Glutamatergic neuron (in vitro differentiated cells): ENCODE data around the gene BCAR3. TPM values are rescaled to one million over a fixed set of nuclear protein-coding genes. Genes with fewer than 3 reads are reported as not detected.
A peak's percentile ranks its signal among the peaks of the same experiment; 100 is the strongest.

Experiments
- DNase-seq: peaks from one replicate; pipeline ENCODE4 v3.0.0; 2022
- H3K27ac Mint-ChIP-seq: one replicate; pipeline ENCODE4 v1.8.0; 2020; ENCODE audit warnings: mild to moderate bottlenecking, mixed read lengths, inconsistent platforms; ENCODE audit not compliant: unreplicated experiment
- H3K27me3 Mint-ChIP-seq: one replicate; pipeline ENCODE4 v1.8.0; 2020; ENCODE audit warnings: mild to moderate bottlenecking, moderate library complexity, mixed read lengths, inconsistent platforms; ENCODE audit not compliant: unreplicated experiment
- H3K36me3 Mint-ChIP-seq: one replicate; pipeline ENCODE4 v1.8.0; 2020; ENCODE audit warnings: mild to moderate bottlenecking, mixed read lengths, inconsistent platforms; ENCODE audit not compliant: unreplicated experiment
- H3K4me1 Mint-ChIP-seq: one replicate; pipeline ENCODE4 v1.8.0; 2020; ENCODE audit warnings: mild to moderate bottlenecking, low read depth, mixed read lengths, inconsistent platforms; ENCODE audit not compliant: unreplicated experiment
- H3K4me3 Mint-ChIP-seq: one replicate; pipeline ENCODE4 v1.8.0; 2020; ENCODE audit warnings: mild to moderate bottlenecking, mixed read lengths, inconsistent platforms; ENCODE audit not compliant: unreplicated experiment
- H3K9me3 Mint-ChIP-seq: one replicate; pipeline ENCODE4 v1.8.0; 2020; ENCODE audit warnings: mild to moderate bottlenecking, moderate library complexity, mixed read lengths, inconsistent platforms; ENCODE audit not compliant: unreplicated experiment
- CTCF ChIP-seq: fragments of 200-600 bp; sonication (generic); IDR thresholded peaks from one replicate; pipeline ENCODE4 v1.5.0; 2021; ENCODE audit not compliant: partially characterized antibody, unreplicated experiment
- long read RNA-seq: library from polyadenylated mRNA; unstranded; transcript quantifications from one replicate; pipeline ENCODE4 v2.0.0, GENCODE V29; 2020; ENCODE audit not compliant: unreplicated experiment
- total RNA-seq: library from RNA; stranded (reverse); fragmentation: NEBNext Ultra II Directional; extraction: Animal tissue kit (Norgen Biotek cat#: 25700); gene quantifications from one replicate; pipeline ENCODE4 v1.2.1, GENCODE V29; 2021; ENCODE audit not compliant: unreplicated experiment

Gene BCAR3
- 12.8 TPM for total RNA-seq
- long read RNA-seq, partial matches to known transcripts, result 2 of 4 reads
- long read RNA-seq, other reads (novel, unspliced or antisense), result 0 of 4 reads

- DNase-seq, result peak; percentile 80
- Mint-ChIP-seq H3K4me1 (peaks cover 18% of the 10 kb centered on the region), H3K27ac (peak within 1 kb of the TSS; percentile 79), H3K9me3 (peaks cover 8% of the 10 kb centered on the region), H3K36me3 (peaks cover 4% of the 10 kb centered on the region), H3K4me3 (peak within 1 kb of the TSS; percentile 92), H3K27me3 (peaks cover 16% of the 10 kb centered on the region)
- TF ChIP-seq CTCF, result no peak
Observed at GRCh38 chr1:93681101-93681988, at the start of gene BCAR3. Gene BCAR3, minus strand, starts transcription at chr1:93681837. Its CDS starts 6,907 bp downstream, at chr1:93674930.

- no peak overlapping the region for H3K27ac Mint-ChIP-seq
- no peaks in the 10 kb centered on the region for H3K27me3 Mint-ChIP-seq
- no peaks in the 10 kb centered on the region for H3K36me3 Mint-ChIP-seq
- no peak overlapping the region for H3K4me3 Mint-ChIP-seq
- H3K9me3 Mint-ChIP-seq, result peaks cover 5% of the 10 kb centered on the region
- DNase-seq, result no peak
- peaks cover 12% of the 10 kb centered on the region for H3K4me1 Mint-ChIP-seq
- no peak for TF ChIP-seq CTCF
Observed at GRCh38 chr1:93730621-93731020, 49.0 kb upstream of the BCAR3 start.

- no peak for TF ChIP-seq CTCF
- peaks cover 6% of the 10 kb centered on the region for H3K9me3 Mint-ChIP-seq
- peaks cover 12% of the 10 kb centered on the region for H3K4me1 Mint-ChIP-seq
- H3K27me3 Mint-ChIP-seq, result no peaks in the 10 kb centered on the region
- no peak overlapping the region for H3K27ac Mint-ChIP-seq
- H3K4me3 Mint-ChIP-seq, result no peak overlapping the region
- peaks cover 2% of the 10 kb centered on the region for H3K36me3 Mint-ChIP-seq
- DNase-seq, result no peak
Observed at GRCh38 chr1:93729906-93730305, 48.3 kb upstream of the BCAR3 start.

- Mint-ChIP-seq H3K4me1 (peaks cover 12% of the 10 kb centered on the region), H3K27me3 (no peaks in the 10 kb centered on the region), H3K27ac (no peak overlapping the region), H3K9me3 (peaks cover 9% of the 10 kb centered on the region), H3K36me3 (peaks cover 4% of the 10 kb centered on the region), H3K4me3 (no peak overlapping the region)
- DNase-seq, result no peak
- no peak for TF ChIP-seq CTCF
Observed at GRCh38 chr1:93729502-93729901, 47.9 kb upstream of the BCAR3 start.
